ENCODE measurements around the gene CFAP46.

The CFAP46 gene

DNA sequence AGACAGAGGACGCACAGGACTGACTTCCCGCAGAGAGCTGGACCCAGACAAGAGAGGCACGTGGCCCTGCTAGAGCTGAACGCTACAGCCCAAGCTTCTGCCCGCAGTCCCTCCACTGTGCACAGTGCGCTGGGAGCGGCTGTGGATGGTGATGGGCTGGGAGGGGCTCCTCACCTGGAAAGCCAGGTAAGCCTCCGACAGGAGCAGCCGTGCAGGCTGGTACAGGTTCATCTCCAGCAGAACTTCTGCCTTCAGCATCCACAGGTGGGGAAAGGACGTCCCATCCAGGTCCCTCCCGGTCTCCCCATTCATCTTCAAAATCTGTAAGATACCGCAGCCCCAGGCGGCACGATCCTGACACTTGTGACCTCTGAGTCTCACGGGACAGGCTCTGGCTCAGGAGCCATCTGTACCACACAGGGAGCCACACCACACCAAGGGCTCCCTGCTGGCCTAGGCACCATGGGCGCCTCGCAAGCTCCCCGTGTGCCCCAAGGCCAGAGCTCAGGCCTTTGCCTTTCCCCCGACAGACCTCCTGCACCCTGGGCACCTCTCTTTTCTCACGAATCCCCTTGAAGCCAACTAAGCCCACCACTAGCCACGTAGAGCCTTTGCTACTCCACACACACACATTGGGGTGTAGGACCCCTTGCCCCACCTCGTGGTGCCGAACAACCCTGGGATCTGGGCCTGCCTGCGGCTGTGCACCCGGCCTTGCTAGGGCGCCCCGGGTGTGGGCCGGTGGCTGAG lies 76.3 kb downstream of the CFAP46 start:
- peaks cover 15 to 27% of the 10 kb centered on the region in 2 experiments for H3K27me3 ChIP-seq (ENCODE audit: control insufficient read depth in 1 of 2, insufficient read depth in 1 of 2, low read length in 2 of 2)
- no peak overlapping the region for H3K9ac ChIP-seq (ENCODE audit: low read length)
- no peak overlapping the region for H2BK5ac ChIP-seq (ENCODE audit: low read depth, low read length, poor library complexity, severe bottlenecking)
- no peak overlapping the region for H3K4me2 ChIP-seq (ENCODE audit: low read length, poor library complexity, severe bottlenecking)
- no peak overlapping the region for H2BK120ac ChIP-seq (ENCODE audit: low read depth, low read length)
- peaks cover 2% of the 10 kb centered on the region for H3K4me1 ChIP-seq (ENCODE audit: control insufficient read depth, insufficient read depth, low read depth, low read length)
- no peaks in the 10 kb centered on the region for H3K79me1 ChIP-seq (replicated peaks; ENCODE audit: low read length, poor library complexity, severe bottlenecking)
- H4K91ac ChIP-seq (ENCODE audit: low read length), result no peak overlapping the region
- no peak overlapping the region for H2AFZ ChIP-seq (ENCODE audit: low read depth, low read length)
- H3K18ac ChIP-seq (ENCODE audit: low read depth in 1 of 2, low read length in 2 of 2), result no peak overlapping the region
- H2AK5ac ChIP-seq (ENCODE audit: low read length, severe bottlenecking), result no peak overlapping the region
- no peak overlapping the region for H3K4ac ChIP-seq (ENCODE audit: low read depth in 1 of 2, low read length in 2 of 2)
- 91% methylated on average over 28 of the region's 28 CpGs for WGBS
- H3K27ac ChIP-seq (ENCODE audit: low read length, poor library complexity, severe bottlenecking), result no peak overlapping the region
- H2BK15ac ChIP-seq (ENCODE audit: low read depth, poor library complexity, severe bottlenecking), result no peak overlapping the region
- H3K9me3 ChIP-seq (ENCODE audit: control insufficient read depth, low read length), result peaks cover 2% of the 10 kb centered on the region
- H3K36me3 ChIP-seq (ENCODE audit: control insufficient read depth in 1 of 2, insufficient read depth in 2 of 2, low read depth in 1 of 2, low read length in 2 of 2), result no peaks in the 10 kb centered on the region
- no peak overlapping the region for H3K4me3 ChIP-seq (ENCODE audit: insufficient read depth in 1 of 2, low read depth in 1 of 2, low read length in 2 of 2)
- no peak overlapping the region for H2BK12ac ChIP-seq (ENCODE audit: low read length in 2 of 2)
- no peak overlapping the region for H3K14ac ChIP-seq (ENCODE audit: low read length in 2 of 2)
- DNase-seq, result no peak
- H3K23ac ChIP-seq (ENCODE audit: low read length in 2 of 2), result no peak overlapping the region
- no peak overlapping the region for H4K8ac ChIP-seq (ENCODE audit: low read length)

DNA sequence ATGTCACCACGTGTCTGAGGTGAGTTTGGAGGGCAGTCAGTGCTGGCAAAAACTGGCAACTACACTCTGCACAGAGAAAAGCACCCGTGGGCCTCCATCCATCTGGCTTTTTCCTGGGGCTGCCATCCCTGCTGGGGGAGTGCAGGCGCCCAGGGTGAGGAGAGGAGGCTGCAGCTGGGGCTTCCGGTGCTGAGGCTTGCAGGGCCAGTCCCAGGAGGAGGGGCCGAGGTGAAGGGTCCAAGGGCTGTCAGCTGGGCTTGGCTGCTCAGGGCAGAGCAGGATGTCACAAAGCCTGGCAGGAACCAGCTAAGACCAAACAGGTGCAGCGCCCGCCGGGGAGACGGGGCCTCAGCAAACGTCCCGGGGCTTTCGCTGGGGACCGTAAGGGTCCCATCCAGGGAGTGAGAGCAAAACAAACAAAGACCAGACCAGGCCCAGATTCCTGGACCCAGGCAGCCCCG lies 77.2 kb downstream of the CFAP46 start:
- Histone ChIP-seq H3K14ac (ENCODE audit: low read length in 2 of 2) (no peak overlapping the region), H2BK12ac (ENCODE audit: low read length in 2 of 2) (no peak overlapping the region), H3K36me3 (ENCODE audit: control insufficient read depth in 1 of 2, insufficient read depth in 2 of 2, low read depth in 1 of 2, low read length in 2 of 2) (no peaks in the 10 kb centered on the region), H3K4ac (ENCODE audit: low read depth in 1 of 2, low read length in 2 of 2) (no peak overlapping the region), H4K8ac (ENCODE audit: low read length) (no peak overlapping the region), H2AK5ac (ENCODE audit: low read length, severe bottlenecking) (no peak overlapping the region), H3K4me2 (ENCODE audit: low read length, poor library complexity, severe bottlenecking) (no peak overlapping the region), H3K18ac (ENCODE audit: low read depth in 1 of 2, low read length in 2 of 2) (no peak overlapping the region), H3K9ac (ENCODE audit: low read length) (no peak overlapping the region), H2AFZ (ENCODE audit: low read depth, low read length) (no peak overlapping the region), H2BK120ac (ENCODE audit: low read depth, low read length) (no peak overlapping the region), H2BK15ac (ENCODE audit: low read depth, poor library complexity, severe bottlenecking) (no peak overlapping the region), H3K79me1 (replicated peaks; ENCODE audit: low read length, poor library complexity, severe bottlenecking) (no peaks in the 10 kb centered on the region), H3K4me3 (ENCODE audit: insufficient read depth in 1 of 2, low read depth in 1 of 2, low read length in 2 of 2) (no peak overlapping the region), H2BK5ac (ENCODE audit: low read depth, low read length, poor library complexity, severe bottlenecking) (no peak overlapping the region), H3K23ac (ENCODE audit: low read length in 2 of 2) (no peak overlapping the region), H3K27ac (ENCODE audit: low read length, poor library complexity, severe bottlenecking) (no peak overlapping the region), H3K27me3 (ENCODE audit: control insufficient read depth in 1 of 2, insufficient read depth in 1 of 2, low read length in 2 of 2) (peaks cover 18 to 33% of the 10 kb centered on the region in 2 experiments), H3K9me3 (ENCODE audit: control insufficient read depth, low read length) (no peaks in the 10 kb centered on the region), H3K4me1 (ENCODE audit: control insufficient read depth, insufficient read depth, low read depth, low read length) (peaks cover 2% of the 10 kb centered on the region), H4K91ac (ENCODE audit: low read length) (no peak overlapping the region)
- no peak for DNase-seq
- whole genome bisulfite sequencing, result 63% methylated on average over 14 of the region's 14 CpGs

DNA sequence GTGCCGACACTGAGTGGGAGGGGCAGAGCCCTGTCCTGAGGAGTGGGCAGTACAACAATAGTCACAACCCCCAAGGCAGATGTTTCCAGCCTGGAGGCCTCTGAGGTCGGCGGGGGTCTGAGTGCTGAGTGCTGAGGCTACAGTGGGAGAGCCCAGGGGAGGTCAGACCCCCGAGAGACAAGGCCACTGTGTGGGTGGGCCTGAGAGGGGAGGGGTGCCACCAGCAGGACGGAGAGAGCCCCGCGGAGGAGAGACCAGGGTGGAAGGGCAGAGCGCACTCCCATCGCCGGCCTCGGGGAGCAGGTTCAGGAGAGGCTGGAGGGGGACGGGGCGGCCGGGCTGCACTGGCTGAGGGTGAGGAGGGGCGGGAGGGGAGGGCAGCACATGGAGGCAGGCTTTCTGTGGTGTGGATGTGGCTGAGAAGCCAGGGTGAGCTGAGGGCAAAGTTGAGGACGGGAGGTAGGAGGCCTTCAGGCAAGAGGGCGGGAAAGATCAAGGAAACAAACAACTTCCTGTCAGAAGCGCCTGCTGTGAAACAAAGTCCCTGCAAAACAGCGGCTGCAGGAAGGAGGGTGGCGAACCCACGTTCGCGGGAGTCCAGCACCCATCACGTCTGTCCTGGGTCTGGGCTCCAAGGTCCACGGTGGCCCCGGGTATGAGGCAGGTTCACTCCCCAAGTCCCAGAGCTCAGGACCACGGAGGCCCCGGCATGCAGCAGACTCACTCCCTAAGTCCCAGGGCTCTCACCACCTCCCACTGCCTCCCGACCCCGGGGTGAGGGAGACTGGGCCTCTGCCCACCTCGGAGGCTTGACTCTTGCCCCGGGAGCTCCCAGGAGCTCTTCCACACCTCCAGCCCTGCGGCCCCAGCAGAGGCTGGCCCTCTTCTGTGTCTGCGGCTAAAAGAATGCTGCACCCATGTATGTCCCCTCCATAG lies 79.6 kb downstream of the CFAP46 start:
- WGBS, result 52% methylated on average over 34 of the region's 34 CpGs
- no peak overlapping the region for H3K23ac ChIP-seq (ENCODE audit: low read length in 2 of 2)
- no peak overlapping the region for H3K14ac ChIP-seq (ENCODE audit: low read length in 2 of 2)
- H2BK120ac ChIP-seq (ENCODE audit: low read depth, low read length), result no peak overlapping the region
- H3K9ac ChIP-seq (ENCODE audit: low read length), result no peak overlapping the region
- H3K79me1 ChIP-seq (replicated peaks; ENCODE audit: low read length, poor library complexity, severe bottlenecking), result no peaks in the 10 kb centered on the region
- H2AK5ac ChIP-seq (ENCODE audit: low read length, severe bottlenecking), result no peak overlapping the region
- no peak overlapping the region for H2BK15ac ChIP-seq (ENCODE audit: low read depth, poor library complexity, severe bottlenecking)
- no peak for DNase-seq
- H3K27ac ChIP-seq (ENCODE audit: low read length, poor library complexity, severe bottlenecking), result no peak overlapping the region
- H3K4ac ChIP-seq (ENCODE audit: low read depth in 1 of 2, low read length in 2 of 2), result no peak overlapping the region
- no peak overlapping the region for H3K4me2 ChIP-seq (ENCODE audit: low read length, poor library complexity, severe bottlenecking)
- no peak overlapping the region for H2BK12ac ChIP-seq (ENCODE audit: low read length in 2 of 2)
- H2BK5ac ChIP-seq (ENCODE audit: low read depth, low read length, poor library complexity, severe bottlenecking), result no peak overlapping the region
- H4K8ac ChIP-seq (ENCODE audit: low read length), result no peak overlapping the region
- H3K18ac ChIP-seq (ENCODE audit: low read depth in 1 of 2, low read length in 2 of 2), result no peak overlapping the region
- no peak overlapping the region for H3K4me3 ChIP-seq (ENCODE audit: insufficient read depth in 1 of 2, low read depth in 1 of 2, low read length in 2 of 2)
- H3K4me1 ChIP-seq (ENCODE audit: control insufficient read depth, insufficient read depth, low read depth, low read length), result peaks cover 2% of the 10 kb centered on the region
- no peaks in the 10 kb centered on the region for H3K36me3 ChIP-seq (ENCODE audit: control insufficient read depth in 1 of 2, insufficient read depth in 2 of 2, low read depth in 1 of 2, low read length in 2 of 2)
- peaks cover 2% of the 10 kb centered on the region for H3K9me3 ChIP-seq (ENCODE audit: control insufficient read depth, low read length)
- H3K27me3 ChIP-seq (ENCODE audit: control insufficient read depth in 1 of 2, insufficient read depth in 1 of 2, low read length in 2 of 2), result peaks cover 19 to 37% of the 10 kb centered on the region in 2 experiments
- H2AFZ ChIP-seq (ENCODE audit: low read depth, low read length), result no peak overlapping the region
- no peak overlapping the region for H4K91ac ChIP-seq (ENCODE audit: low read length)

DNA sequence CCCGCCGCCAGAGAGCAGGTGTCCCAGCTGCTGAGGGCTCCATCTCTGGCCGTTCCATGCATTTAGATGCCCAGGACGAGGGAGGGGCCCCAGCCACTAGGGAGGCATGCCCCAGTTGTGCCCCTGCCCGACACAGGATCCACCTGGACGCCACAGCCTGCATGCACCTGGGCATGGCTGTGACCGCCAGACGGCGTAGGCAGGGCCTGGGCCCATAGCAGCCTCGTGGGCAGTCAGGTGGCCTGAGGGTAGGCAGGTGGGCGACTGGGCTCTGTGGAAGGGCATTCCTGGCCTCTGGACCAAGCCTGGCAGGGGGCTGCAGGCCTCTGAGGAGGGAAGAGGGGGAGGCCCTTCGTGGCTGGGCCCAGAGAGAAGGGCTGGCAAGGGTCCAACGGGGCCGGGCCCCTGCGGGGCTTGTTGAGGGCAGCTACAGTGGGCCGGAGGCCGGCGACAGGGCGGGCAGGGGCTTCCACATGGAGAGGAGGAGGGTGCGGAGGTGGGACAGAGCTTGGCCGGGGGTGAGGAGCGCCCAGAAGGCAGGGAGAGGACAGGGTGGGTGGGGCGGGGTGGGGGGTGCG lies 80.4 kb downstream of the CFAP46 start:
- Histone ChIP-seq H3K36me3 (ENCODE audit: control insufficient read depth in 1 of 2, insufficient read depth in 2 of 2, low read depth in 1 of 2, low read length in 2 of 2) (no peaks in the 10 kb centered on the region), H3K18ac (ENCODE audit: low read depth in 1 of 2, low read length in 2 of 2) (no peak overlapping the region), H3K23ac (ENCODE audit: low read length in 2 of 2) (no peak overlapping the region), H2BK12ac (ENCODE audit: low read length in 2 of 2) (no peak overlapping the region), H3K27ac (ENCODE audit: low read length, poor library complexity, severe bottlenecking) (no peak overlapping the region), H2AK5ac (ENCODE audit: low read length, severe bottlenecking) (no peak overlapping the region), H2AFZ (ENCODE audit: low read depth, low read length) (no peak overlapping the region), H2BK5ac (ENCODE audit: low read depth, low read length, poor library complexity, severe bottlenecking) (no peak overlapping the region), H2BK120ac (ENCODE audit: low read depth, low read length) (no peak overlapping the region), H3K4me3 (ENCODE audit: insufficient read depth in 1 of 2, low read depth in 1 of 2, low read length in 2 of 2) (no peak overlapping the region), H3K27me3 (ENCODE audit: control insufficient read depth in 1 of 2, insufficient read depth in 1 of 2, low read length in 2 of 2) (peaks cover 19 to 37% of the 10 kb centered on the region in 2 experiments), H3K14ac (ENCODE audit: low read length in 2 of 2) (no peak overlapping the region), H3K4ac (ENCODE audit: low read depth in 1 of 2, low read length in 2 of 2) (no peak overlapping the region), H2BK15ac (ENCODE audit: low read depth, poor library complexity, severe bottlenecking) (no peak overlapping the region), H3K9me3 (ENCODE audit: control insufficient read depth, low read length) (peaks cover 2% of the 10 kb centered on the region), H4K91ac (ENCODE audit: low read length) (no peak overlapping the region), H4K8ac (ENCODE audit: low read length) (no peak overlapping the region), H3K4me1 (ENCODE audit: control insufficient read depth, insufficient read depth, low read depth, low read length) (peaks cover 2% of the 10 kb centered on the region), H3K79me1 (replicated peaks; ENCODE audit: low read length, poor library complexity, severe bottlenecking) (no peaks in the 10 kb centered on the region), H3K9ac (ENCODE audit: low read length) (no peak overlapping the region), H3K4me2 (ENCODE audit: low read length, poor library complexity, severe bottlenecking) (no peak overlapping the region)
- DNase-seq, result no peak
- 85% methylated on average over 22 of the region's 24 CpGs for WGBS

Data from mesenchymal stem cell (in vitro differentiated cells and primary cell).